K562 (cell line): Measurements from ENCODE around the gene TVP23A. TPM values are rescaled to one million over a fixed set of nuclear protein-coding genes. Genes with fewer than 3 reads are reported as not detected.

Experiments
- ATAC-seq: fragments of 200-7000 bp; cut with Tn5 transposase; 3 replicates; pipeline ENCODE4 v1.9.1; 2020; ENCODE audit warnings: moderate library complexity
- BruUV-seq: library from RNA; stranded (reverse); fragments of 400-500 nt; replicated peaks from 2 replicates; lab custom pipeline; 2021; lab: Mats Ljungman, UMichigan
- CTCF ChIA-PET: fragments of 300-600 bp; formaldehyde crosslinking; extraction: SDS; loops from one replicate; lab custom pipeline; 2021; ENCODE audit warnings: low intra/inter-chr PET ratio; lab: Yijun Ruan, JAX
- POLR2A ChIA-PET: fragments of 300-600, 350-650 bp; sonication (Branson Sonifier 250); formaldehyde crosslinking; extraction: SDS; loops from one replicate; lab custom pipeline; 2021; ENCODE audit warnings: antibody characterized with exemption, inconsistent platforms; lab: Yijun Ruan, JAX
- DNase-seq, 4 experiments: peaks; one replicate each; pipeline versions ENCODE4 v3.0.0 to v3.0.0-alpha.2; 2011 to 2018; ENCODE audit warnings: low spot score in 3 of 4, mixed read lengths in 3 of 4; ENCODE audit errors: extremely low read depth in 1 of 4
- FAIRE-seq: peaks from 2 replicates; lab custom pipeline; 2011; peaks lifted over from hg19 to GRCh38; lab: Jason Lieb, UNC
- H2AFZ ChIP-seq: 2 replicates; pipeline ENCODE4 v1.6.0; 2011; ENCODE audit warnings: low read depth, low read length, control low read depth, inconsistent platforms
- H3K27ac ChIP-seq: fragments of 200-600 bp; 3 replicates; pipeline ENCODE4 v1.8.0; 2011; ENCODE audit warnings: low read depth, mild to moderate bottlenecking, control low read depth, inconsistent platforms, low read length, moderate library complexity, mixed read lengths; ENCODE audit errors: extremely low read depth
- H3K27me3 ChIP-seq, 2 experiments: fragments of 300-600 bp in 1 of 2; 2 replicates in 1 of 2; 3 replicates in 1 of 2; pipeline versions ENCODE4 v1.6.0 to v1.8.0; 2011; ENCODE audit warnings: inconsistent platforms in 2 of 2, low read length in 2 of 2, mild to moderate bottlenecking in 1 of 2, mixed read lengths in 1 of 2, moderate library complexity in 1 of 2; ENCODE audit not compliant: control insufficient read depth in 2 of 2, insufficient read depth in 2 of 2
- H3K36me3 ChIP-seq: fragments of 300-600 bp; 3 replicates; pipeline ENCODE4 v1.8.0; 2011; ENCODE audit warnings: mild to moderate bottlenecking, low read length, inconsistent platforms; ENCODE audit not compliant: control insufficient read depth, insufficient read depth
- H3K4me1 ChIP-seq, 2 experiments: fragments of 200-600 bp in 1 of 2; replicated peaks in 1 of 2; 2 replicates in 1 of 2; 3 replicates in 1 of 2; pipeline versions ENCODE4 v1.5.1 to v1.8.0; 2011; ENCODE audit warnings: inconsistent platforms in 2 of 2, low read length in 2 of 2, mild to moderate bottlenecking in 1 of 2, mixed read lengths in 1 of 2, moderate library complexity in 1 of 2; ENCODE audit not compliant: control insufficient read depth in 2 of 2, insufficient read depth in 2 of 2
- H3K4me2 ChIP-seq: 2 replicates; pipeline ENCODE4 v1.6.1; 2011; ENCODE audit warnings: low read length, control low read depth, inconsistent platforms, mixed read lengths; ENCODE audit not compliant: insufficient read depth
- H3K4me3 ChIP-seq: fragments of 200-600 bp; sonication (generic), shearing (Covaris generic); 2 replicates; pipeline ENCODE4 v1.5.1; 2016; ENCODE audit warnings: control low read depth, inconsistent platforms
- H3K79me2 ChIP-seq: fragments of 200-600 bp; 3 replicates; pipeline ENCODE4 v1.8.0; 2011; ENCODE audit warnings: low read length, inconsistent platforms; ENCODE audit not compliant: control insufficient read depth, insufficient read depth
- H3K9ac ChIP-seq, 2 experiments: 2 replicates each; pipeline versions ENCODE4 v1.6.0 to v1.6.1; 2011; ENCODE audit warnings: low read depth in 2 of 2, low read length in 2 of 2, control low read depth in 1 of 2, inconsistent platforms in 1 of 2, mild to moderate bottlenecking in 1 of 2, mixed read lengths in 1 of 2; ENCODE audit not compliant: insufficient read depth in 1 of 2
- H3K9me1 ChIP-seq: one replicate; pipeline ENCODE4 v1.6.0; 2011; ENCODE audit warnings: inconsistent platforms, mild to moderate bottlenecking, low read length, moderate library complexity; ENCODE audit not compliant: control insufficient read depth, insufficient read depth
- H3K9me3 ChIP-seq: replicated peaks from 2 replicates; pipeline ENCODE4 v1.5.1; 2011; ENCODE audit warnings: low read depth, low read length, inconsistent platforms; ENCODE audit not compliant: control insufficient read depth, insufficient read depth
- H4K20me1 ChIP-seq: replicated peaks from 2 replicates; pipeline ENCODE4 v1.6.1; 2011; ENCODE audit warnings: low read length, inconsistent platforms, mixed read lengths; ENCODE audit not compliant: control insufficient read depth, insufficient read depth
- ELK3 ChIP-seq: fragments of 450-650 bp; formaldehyde crosslinking; IDR thresholded peaks from 2 replicates; pipeline ENCODE4 v1.4.0; 2020; ENCODE audit warnings: mild to moderate bottlenecking
- ERF ChIP-seq: fragments of 450-650 bp; formaldehyde crosslinking; IDR thresholded peaks from 2 replicates; pipeline ENCODE4 v1.4.0; 2020; ENCODE audit warnings: mild to moderate bottlenecking, mixed read lengths
- HEY1 ChIP-seq: fragments of 250-450 bp; sonication (Bioruptor Pico); IDR thresholded peaks from 2 replicates; pipeline ENCODE4 v1.5.0; 2020; ENCODE audit warnings: mild to moderate bottlenecking, moderate library complexity, borderline replicate concordance
- HNRNPLL ChIP-seq: fragments of 200-400 bp; formaldehyde crosslinking; IDR thresholded peaks from 2 replicates; pipeline ENCODE4 v1.6.1; 2017; ENCODE audit warnings: low read length, low read depth, mild to moderate bottlenecking; ENCODE audit not compliant: poor library complexity, severe bottlenecking
- MBD1 ChIP-seq: fragments of 250-450 bp; sonication (Bioruptor Pico); IDR thresholded peaks from 2 replicates; pipeline ENCODE4 v1.8.0; 2022; ENCODE audit warnings: inconsistent platforms
- MEF2D ChIP-seq: conservative IDR thresholded peaks from 2 replicates; pipeline ENCODE4 v1.6.1; 2016; ENCODE audit warnings: low read depth, missing genetic modification characterization, missing compliant biosample characterization
- MYC ChIP-seq, 2 experiments: fragments of 250-450 bp in 1 of 2; sonication (Bioruptor Pico) in 1 of 2; IDR thresholded peaks; 2 replicates each; pipeline versions ENCODE4 v1.5.1 to v1.6.1; 2012 to 2021; ENCODE audit warnings: low read depth in 2 of 2, borderline replicate concordance in 1 of 2, improper control_type of control experiment in 1 of 2, low read length in 1 of 2, mild to moderate bottlenecking in 1 of 2, moderate library complexity in 1 of 2
- PRMT5 ChIP-seq: sonication (generic); formaldehyde crosslinking; IDR thresholded peaks from 2 replicates; pipeline ENCODE4 v1.5.0; 2020; ENCODE audit warnings: missing genetic modification reagents
- SIN3A ChIP-seq, 2 experiments: fragments of 150-350 bp in 1 of 2; IDR thresholded peaks; 2 replicates each; pipeline ENCODE4 v1.6.1; 2011 to 2016; ENCODE audit warnings: borderline replicate concordance in 2 of 2, low read depth in 2 of 2, low read length in 2 of 2, mild to moderate bottlenecking in 2 of 2, moderate library complexity in 2 of 2; ENCODE audit not compliant: control insufficient read depth in 1 of 2
- SLC30A9 ChIP-seq: fragments of 250-450 bp; sonication (Bioruptor Pico); IDR thresholded peaks from 2 replicates; pipeline ENCODE4 v1.8.0; 2022; ENCODE audit warnings: mild to moderate bottlenecking, moderate library complexity
- TCF7 ChIP-seq: sonication (generic); IDR thresholded peaks from 2 replicates; pipeline ENCODE4 v1.6.1; 2016; ENCODE audit warnings: antibody characterized with exemption, borderline replicate concordance
- THRA ChIP-seq: fragments of 450-650 bp; IDR thresholded peaks from 2 replicates; pipeline ENCODE4 v1.6.1; 2017; ENCODE audit warnings: mild to moderate bottlenecking, moderate library complexity
- ZBTB7A ChIP-seq: IDR thresholded peaks from 2 replicates; pipeline ENCODE4 v1.6.1; 2011; ENCODE audit warnings: low read depth, mild to moderate bottlenecking, low read length, moderate library complexity, borderline replicate concordance; ENCODE audit not compliant: control insufficient read depth
- ZNF146 ChIP-seq: IDR thresholded peaks from one replicate; pipeline ENCODE4 v1.6.1; 2018; ENCODE audit warnings: missing compliant biosample characterization; ENCODE audit not compliant: unreplicated experiment
- ZNF239 ChIP-seq: fragments of 250-450 bp; sonication (Bioruptor Pico); IDR thresholded peaks from 2 replicates; pipeline ENCODE4 v1.4.0; 2020; ENCODE audit warnings: mild to moderate bottlenecking
- ZNF274 ChIP-seq: IDR thresholded peaks from 2 replicates; pipeline ENCODE4 v1.6.1; 2011; ENCODE audit warnings: low read depth, mild to moderate bottlenecking, low read length, moderate library complexity, borderline replicate concordance
- ZNF282 ChIP-seq: sonication (generic); formaldehyde crosslinking; IDR thresholded peaks from 2 replicates; pipeline ENCODE4 v1.8.1; 2023; ENCODE audit warnings: missing genetic modification reagents
- ZNF395 ChIP-seq: fragments of 200-800 bp; sonication (Bioruptor generic); IDR thresholded peaks from 2 replicates; pipeline ENCODE4 v1.6.1; 2017; ENCODE audit warnings: missing genetic modification characterization, missing compliant biosample characterization
- WGBS: fragments of 100-300 bp; shearing (Covaris generic); methylation state at CpG from one replicate; pipeline ENCODE4 v1.1.6; 2016; ENCODE audit warnings: low coverage, mixed read lengths; ENCODE audit not compliant: insufficient coverage; ENCODE audit errors: missing lambda C conversion rate; 5-methylcytosine and 5-hydroxymethylcytosine counted together
- in situ Hi-C: fragments of 300-500 bp; cut with MboI; formaldehyde crosslinking; loops from 4 replicates; pipeline ENCODE4 v1.15.0; 2018; ENCODE audit warnings: inconsistent platforms, mixed read lengths
- intact Hi-C: fragments of 100-400 bp; cut with micrococcal nuclease; formaldehyde crosslinking; loops from 2 replicates; pipeline ENCODE4 v1.14.2; 2022
- polyA plus RNA-seq, 8 experiments: library from polyadenylated mRNA; depleted of rRNA in 4 of 8; stranded (reverse) in 5 of 8; unstranded in 3 of 8; fragments of >200 nt; fragmentation: Nextera tagmentation in 2 of 8; fragmentation: Illumina TruSeq in 1 of 8; extraction: Ambion mirVana in 2 of 8; extraction: Trizol in 1 of 8; gene quantifications; 2 replicates each; pipeline versions ENCODE4 v1.2.1 to v1.2.3, GENCODE V29; 2011 to 2014; ENCODE audit warnings: inconsistent platforms in 1 of 8, missing spikeins in 1 of 8
- total RNA-seq, 7 experiments: library from RNA; depleted of rRNA in 6 of 7; stranded (reverse); fragments of >200 nt in 6 of 7; fragmentation: Illumina TruSeq in 2 of 7; extraction: Trizol in 2 of 7; gene quantifications; 2 replicates each; pipeline versions ENCODE4 v1.2.1 to v1.2.3, GENCODE V29; 2011 to 2021; ENCODE audit warnings: low replicate concordance in 1 of 7

The TVP23A gene
- total and polyA plus RNA-seq, 9 of the 15 experiments (the other 6 are each of a cell fraction or from before 2014, with no cell fraction given): 0.04 to 0.77 (median 0.10) TPM; not detected in 3

- ATAC-seq (no peak), DNase-seq (no peak), FAIRE-seq (no peak)
- intact Hi-C loops (no loop called here), in situ Hi-C loops (no loop called here)
- Histone ChIP-seq H3K79me2 (no peaks in the 10 kb centered on the region), H3K27me3 (peaks cover 36 to 40% of the 10 kb centered on the region in 2 experiments), H3K4me1 (no peaks in the 10 kb centered on the region), H3K4me3 (no peak overlapping the region), H3K9ac (no peak overlapping the region), H3K9me1 (no peaks in the 10 kb centered on the region), H3K27ac (no peak overlapping the region), H3K4me2 (no peak overlapping the region), H3K9me3 (no peaks in the 10 kb centered on the region), H2AFZ (no peak overlapping the region), H3K36me3 (no peaks in the 10 kb centered on the region), H4K20me1 (no peaks in the 10 kb centered on the region)
- TF ChIP-seq THRA: no peak
- no peak for TF ChIP-seq SIN3A (IDR thresholded peaks at IDR 0.05; ENCODE audit: borderline replicate concordance in 2 of 2, control insufficient read depth in 1 of 2, low read depth in 2 of 2, low read length in 2 of 2)
- TF ChIP-seq ZNF146 (CRISPR knock-in tag): no peak
- no peak for TF ChIP-seq HEY1 (CRISPR knock-in tag)
- no peak for TF ChIP-seq MYC (IDR thresholded peaks at IDR 0.05; ENCODE audit: low read depth, low read length)
- TF ChIP-seq MYC (CRISPR knock-in tag; IDR thresholded peaks at IDR 0.05; ENCODE audit: borderline replicate concordance, low read depth): no peak
- no peak for TF ChIP-seq ZNF239 (CRISPR knock-in tag)
- TF ChIP-seq ERF: no peak
- TF ChIP-seq MBD1 (CRISPR knock-in tag): no peak
- no peak for TF ChIP-seq ZBTB7A
- no peak for TF ChIP-seq ZNF274
- TF ChIP-seq ZNF282 (CRISPR knock-in tag): no peak
- no peak for TF ChIP-seq PRMT5 (CRISPR knock-in tag)
- no peak for TF ChIP-seq HNRNPLL
- no peak for TF ChIP-seq TCF7
- TF ChIP-seq ZNF395 (CRISPR knock-in tag): no peak
- TF ChIP-seq ELK3 (CRISPR knock-in tag): no peak
- no peak for TF ChIP-seq SLC30A9 (CRISPR knock-in tag)
- no peak for TF ChIP-seq MEF2D (tag)
- BruUV-seq: no TSS peak
- ChIA-PET POLR2A (no interaction called here), CTCF (no interaction called here)
- WGBS: 4% methylated on average over 4 of the region's 4 CpGs
Observed at GRCh38 chr16:10850478-10850850, 31.9 kb upstream of the TVP23A start.
